H1 (cell line): Measurements from ENCODE around the gene HEATR5A. TPM values are rescaled to one million over a fixed set of nuclear protein-coding genes. Genes with fewer than 3 reads are reported as not detected.

Experiments
- CEBPB ChIP-seq: IDR thresholded peaks from 2 replicates; pipeline ENCODE4 v1.6.1; 2012; ENCODE audit warnings: low read depth, low read length
- EP300 ChIP-seq, 2 experiments: IDR thresholded peaks; 1 replicate in 1 of 2; 2 replicates in 1 of 2; pipeline ENCODE4 v1.6.1; 2011 to 2012; ENCODE audit warnings: low read depth in 2 of 2, low read length in 2 of 2, mild to moderate bottlenecking in 2 of 2, borderline replicate concordance in 1 of 2, inconsistent platforms in 1 of 2, moderate library complexity in 1 of 2
- PHF8 ChIP-seq: fragments of 200-600 bp; sonication (generic); conservative IDR thresholded peaks from 2 replicates; pipeline ENCODE4 v1.7.1; 2012; ENCODE audit warnings: low read depth, mild to moderate bottlenecking, inconsistent platforms, low read length, moderate library complexity
- polyA plus RNA-seq, 7 experiments: library from polyadenylated mRNA; depleted of rRNA in 3 of 7; stranded (reverse) in 5 of 7; unstranded in 2 of 7; fragments of >200 nt in 5 of 7; fragments of 200-250 nt in 2 of 7; gene quantifications; 1 replicate in 5 of 7; 2 replicates in 1 of 7; 4 replicates in 1 of 7; pipeline versions ENCODE4 v1.2.1 to v1.2.3, GENCODE V29; 2011 to 2013; ENCODE audit warnings: missing spikeins in 2 of 7, mixed read lengths in 2 of 7
- total RNA-seq: library from RNA; stranded (reverse); fragmentation: NEBNext Ultra II Directional; extraction: Animal tissue kit (Norgen Biotek cat#: 25700); gene quantifications from 2 replicates; pipeline ENCODE4 v1.2.1, GENCODE V29; 2021

The HEATR5A gene
- total and polyA plus RNA-seq, 2 of the 8 experiments (the other 6 are each of a cell fraction or from before 2014, with no cell fraction given) = 9.0 to 36.2 TPM

DNA sequence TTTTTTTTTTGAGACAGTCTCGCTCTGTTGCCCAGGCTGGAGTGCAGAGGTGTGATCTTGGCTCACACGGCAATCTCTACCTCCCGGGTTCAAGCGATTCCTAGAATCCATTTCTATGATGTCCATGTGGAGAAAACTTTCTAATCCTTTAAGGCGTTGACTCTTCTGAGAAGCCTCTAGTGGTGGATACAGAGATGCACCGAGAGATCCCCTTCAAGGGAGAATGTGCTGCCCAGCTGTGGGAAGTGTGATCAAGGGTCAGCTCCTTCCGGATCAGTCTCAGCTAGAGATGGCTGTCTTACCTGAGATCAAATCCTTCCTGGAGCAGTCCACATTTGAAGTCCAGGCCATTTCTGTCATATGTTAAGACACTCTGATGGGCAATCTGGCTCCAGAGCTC lies 120.1 kb downstream of the HEATR5A start (continued):
- TF ChIP-seq EP300 (IDR thresholded peaks at IDR 0.05; ENCODE audit: borderline replicate concordance in 1 of 2, low read depth in 2 of 2, low read length in 2 of 2) (no peak), CEBPB (no peak), PHF8 (no peak)
